ENCODE measurements around the gene CLTC.
A peak's percentile ranks its signal among the peaks of the same experiment; 100 is the strongest.
"Not testable (repeated sequence)": the region's sequence is repeated elsewhere in the genome, so short reads cannot be mapped to it uniquely, and the experiment has no call there.

Gene CLTC

GRCh38 chr17:59633658-59634359 lies 14.1 kb downstream of the CLTC start:
- no peak for FAIRE-seq

GRCh38 chr17:59634632-59635541 lies 15.2 kb downstream of the CLTC start:
- FAIRE-seq = no peak
- DNase-seq (ENCODE audit: insufficient read length, low spot score) = no peak

More at GRCh38 chr17:59633658-59634359, 14.1 kb downstream of the CLTC start:
- no peak for DNase-seq (ENCODE audit: insufficient read length, low spot score)

- DNase-seq (ENCODE audit: insufficient read length, low spot score) (no peak), FAIRE-seq (peak; percentile 42)
These were observed 18.1 kb downstream of the CLTC start for GRCh38 chr17:59637611-59638310.

- peak; percentile 26 for FAIRE-seq
- no peak for DNase-seq (ENCODE audit: insufficient read length, low spot score)
These were observed 18.9 kb downstream of the CLTC start for GRCh38 chr17:59638553-59638952.

- FAIRE-seq (no peak), DNase-seq (ENCODE audit: insufficient read length, low spot score) (no peak)
These were observed 22.2 kb downstream of the CLTC start for GRCh38 chr17:59641799-59642484.

GRCh38 chr17:59642565-59642964 lies 22.9 kb downstream of the CLTC start:
- FAIRE-seq = no peak
- DNase-seq (ENCODE audit: insufficient read length, low spot score) = no peak

- DNase-seq (ENCODE audit: insufficient read length, low spot score) = no peak
- FAIRE-seq = no peak
These were observed 23.8 kb downstream of the CLTC start for GRCh38 chr17:59643159-59644140.

- DNase-seq (ENCODE audit: insufficient read length, low spot score) (no peak), FAIRE-seq (no peak)
These were observed 27.6 kb downstream of the CLTC start for GRCh38 chr17:59647288-59647687.

- DNase-seq (ENCODE audit: insufficient read length, low spot score) (no peak), FAIRE-seq (no peak)
These were observed 30.2 kb downstream of the CLTC start for GRCh38 chr17:59649886-59650285.

- FAIRE-seq (no peak), DNase-seq (ENCODE audit: insufficient read length, low spot score) (no peak)
These were observed 30.9 kb downstream of the CLTC start for GRCh38 chr17:59650642-59651041.

- FAIRE-seq (no peak), DNase-seq (ENCODE audit: insufficient read length, low spot score) (no peak)
These were observed 31.7 kb downstream of the CLTC start for GRCh38 chr17:59651346-59651745.

GRCh38 chr17:59652119-59652518 lies 32.4 kb downstream of the CLTC start:
- DNase-seq (ENCODE audit: insufficient read length, low spot score) (no peak), FAIRE-seq (no peak)

- not testable (repeated sequence) for DNase-seq (ENCODE audit: insufficient read length, low spot score); FAIRE-seq
These were observed 36.9 kb downstream of the CLTC start for GRCh38 chr17:59656624-59657023.

GRCh38 chr17:59666235-59666634 lies 46.5 kb downstream of the CLTC start:
- DNase-seq (ENCODE audit: insufficient read length, low spot score) (no peak), FAIRE-seq (no peak)

GRCh38 chr17:59668816-59669215 lies 49.1 kb downstream of the CLTC start:
- FAIRE-seq = no peak
- DNase-seq (ENCODE audit: insufficient read length, low spot score) = peak; percentile 45

GRCh38 chr17:59669411-59669810 lies 49.7 kb downstream of the CLTC start:
- DNase-seq (ENCODE audit: insufficient read length, low spot score) = no peak
- FAIRE-seq = no peak

- FAIRE-seq = no peak
- DNase-seq (ENCODE audit: insufficient read length, low spot score) = no peak
These were observed 50.2 kb downstream of the CLTC start for GRCh38 chr17:59669944-59670343.

- DNase-seq (ENCODE audit: insufficient read length, low spot score) (no peak), FAIRE-seq (peak; percentile 9)
These were observed 51.7 kb downstream of the CLTC start for GRCh38 chr17:59671386-59671785.

GRCh38 chr17:59675231-59675630 lies 55.5 kb downstream of the CLTC start:
- DNase-seq (ENCODE audit: insufficient read length, low spot score) (no peak), FAIRE-seq (no peak)

All from HTR-8/SVneo (cell line).